GM19324 (cell line): ENCODE data around the gene FBXW8.

Source experiments
- ATAC-seq: cut with Tn5 transposase; IDR thresholded peaks from one replicate; pipeline ENCODE4 v1.9.1; 2021; ENCODE audit warnings: mild to moderate bottlenecking, moderate library complexity; ENCODE audit not compliant: unreplicated experiment, low FRiP score

FBXW8 gene

GRCh38 chr12:116982791-116983411, 72.2 kb downstream of the FBXW8 start:
- no peak for ATAC-seq

GRCh38 chr12:116984098-116984497, 73.3 kb downstream of the FBXW8 start:
- no peak for ATAC-seq

- no peak for ATAC-seq
Observed at GRCh38 chr12:116990329-116990728, 79.6 kb downstream of the FBXW8 start.

- no peak for ATAC-seq
Observed at GRCh38 chr12:116990971-116991966, 80.5 kb downstream of the FBXW8 start.

- ATAC-seq, result no peak
Observed at GRCh38 chr12:116996093-116996492, 85.3 kb downstream of the FBXW8 start.

- no peak for ATAC-seq
Observed at GRCh38 chr12:116996621-116997020, 85.9 kb downstream of the FBXW8 start.

GRCh38 chr12:116999066-116999465, 88.3 kb downstream of the FBXW8 start:
- ATAC-seq, result no peak

- peak; percentile 60 for ATAC-seq
Observed at GRCh38 chr12:117000316-117000715, 89.6 kb downstream of the FBXW8 start.

GRCh38 chr12:117002051-117002817, 91.5 kb downstream of the FBXW8 start:
- ATAC-seq, result no peak

GRCh38 chr12:117003883-117004404, 93.2 kb downstream of the FBXW8 start:
- ATAC-seq, result no peak

- ATAC-seq, result no peak
Observed at GRCh38 chr12:117005417-117006046, 94.8 kb downstream of the FBXW8 start.

GRCh38 chr12:117006333-117006732, 95.6 kb downstream of the FBXW8 start:
- ATAC-seq, result no peak

GRCh38 chr12:117007577-117007976, 96.8 kb downstream of the FBXW8 start:
- ATAC-seq, result no peak

- no peak for ATAC-seq
Observed at GRCh38 chr12:117009759-117010158, 99.0 kb downstream of the FBXW8 start.

- ATAC-seq, result no peak
Observed at GRCh38 chr12:117010693-117011451, 100.1 kb downstream of the FBXW8 start.

- ATAC-seq, result no peak
Observed at GRCh38 chr12:117011988-117012805, 101.4 kb downstream of the FBXW8 start.

- no peak for ATAC-seq
Observed at GRCh38 chr12:117013726-117014125, 103.0 kb downstream of the FBXW8 start.

- no peak for ATAC-seq
Observed at GRCh38 chr12:117014342-117014887, 103.7 kb downstream of the FBXW8 start.
